ENCODE measurements around the gene STK25.
"Not testable (repeated sequence)": the region's sequence is repeated elsewhere in the genome, so short reads cannot be mapped to it uniquely, and the experiment has no call there.

Gene STK25

GRCh38 chr2:241469746-241470145 is 38.6 kb downstream of the STK25 start:
- no peak for FAIRE-seq
- DNase-seq (ENCODE audit: insufficient read length, low spot score): no peak

GRCh38 chr2:241468476-241468781 is 40.0 kb downstream of the STK25 start:
- FAIRE-seq (no peak), DNase-seq (ENCODE audit: insufficient read length, low spot score) (no peak)

- FAIRE-seq (no peak), DNase-seq (ENCODE audit: insufficient read length, low spot score) (no peak)
Measured at GRCh38 chr2:241467777-241468475, 40.5 kb downstream of the STK25 start.

DNA sequence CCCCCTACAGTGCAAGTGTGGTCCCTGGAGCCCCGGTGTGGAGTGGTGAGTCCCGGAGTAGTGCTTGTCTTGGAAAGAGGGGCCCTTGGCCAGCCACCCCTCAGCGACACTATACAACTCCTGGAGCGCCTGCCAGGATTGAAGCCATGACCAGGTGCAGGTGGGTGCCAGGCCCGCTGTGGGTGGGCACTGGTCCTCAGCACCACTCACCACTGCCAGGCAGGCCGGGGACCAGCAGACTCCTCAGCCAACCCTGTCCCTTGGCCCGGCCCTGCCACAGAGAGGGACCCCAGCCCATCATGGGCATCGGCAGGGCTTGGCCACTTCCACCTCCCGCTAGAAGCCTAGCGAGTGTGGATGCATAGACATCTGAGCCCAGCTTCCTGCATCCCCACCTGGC is 42.2 kb downstream of the STK25 start:
- no peak for FAIRE-seq
- no peak for DNase-seq (ENCODE audit: insufficient read length, low spot score)

DNA sequence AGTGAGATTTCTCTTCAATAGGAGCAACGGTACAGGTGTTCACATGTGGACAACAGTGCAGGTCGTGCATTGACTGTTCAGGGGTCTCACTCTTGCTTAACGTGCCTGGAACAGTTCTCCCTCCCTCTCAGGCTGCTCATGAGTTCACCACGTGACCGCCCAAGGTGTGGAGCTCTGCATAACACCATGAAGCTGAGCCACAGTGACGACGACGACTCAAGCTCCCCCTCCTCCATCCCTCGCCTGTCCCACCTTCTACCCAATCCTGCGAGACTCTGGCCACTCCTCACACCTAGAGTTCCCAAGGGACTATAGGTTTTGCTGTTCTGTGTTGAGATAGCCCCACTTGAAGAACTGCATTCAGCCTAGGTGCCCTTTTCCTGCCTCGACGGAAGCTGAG is 42.8 kb downstream of the STK25 start:
- FAIRE-seq (no peak), DNase-seq (ENCODE audit: insufficient read length, low spot score) (no peak)

- FAIRE-seq (no peak), DNase-seq (ENCODE audit: insufficient read length, low spot score) (no peak)
Measured at GRCh38 chr2:241463276-241464135, 44.9 kb downstream of the STK25 start.

DNA sequence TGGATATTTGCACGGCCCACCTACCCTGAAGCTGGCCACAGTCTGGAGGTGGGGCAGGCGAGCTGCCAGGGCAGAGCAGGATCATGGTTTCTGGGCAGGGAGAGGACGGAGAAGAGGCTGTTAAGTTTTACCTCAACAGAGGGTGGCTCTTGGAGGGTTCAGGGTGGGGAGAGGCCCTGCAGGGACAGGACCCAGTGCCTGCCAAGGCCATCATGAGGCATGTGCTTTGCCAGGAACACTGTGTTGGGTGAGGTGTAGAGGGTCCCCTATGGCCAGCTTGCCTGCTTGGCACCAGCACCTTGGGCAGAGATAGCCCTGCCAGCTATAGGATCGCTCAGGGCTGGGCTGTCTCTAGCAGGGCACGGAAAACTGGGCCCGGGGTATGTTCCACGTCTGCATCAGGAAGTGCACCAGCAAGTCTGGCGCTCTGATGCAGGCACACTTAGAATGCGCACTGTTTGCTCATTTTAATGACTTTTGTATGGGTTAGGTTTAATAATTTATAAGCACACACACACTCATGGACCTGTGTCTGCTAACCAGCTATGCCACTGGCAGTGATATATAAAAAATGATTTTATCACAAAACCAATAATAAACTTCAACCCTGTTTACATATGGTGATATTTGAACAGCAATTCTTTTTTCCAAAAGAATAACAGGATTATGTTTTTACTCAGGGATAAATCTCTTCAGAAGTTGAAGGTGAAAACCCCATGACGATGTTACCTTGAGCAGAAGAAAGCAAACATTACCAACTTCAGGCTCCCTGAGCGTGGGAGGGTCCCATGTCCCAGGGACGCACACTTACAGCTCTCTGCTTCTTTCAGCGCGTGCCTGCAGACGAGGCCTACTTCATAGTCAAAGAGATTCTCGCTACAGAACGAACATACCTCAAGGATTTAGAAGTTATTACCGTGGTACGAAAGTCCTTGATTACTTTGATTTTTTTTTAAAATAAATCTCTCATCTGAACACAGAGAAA is 46.4 kb downstream of the STK25 start:
- no peak for FAIRE-seq
- DNase-seq (ENCODE audit: insufficient read length, low spot score): no peak

GRCh38 chr2:241460631-241461030 is 47.8 kb downstream of the STK25 start:
- DNase-seq (ENCODE audit: insufficient read length, low spot score) (no peak), FAIRE-seq (no peak)

- FAIRE-seq: no peak
- no peak for DNase-seq (ENCODE audit: insufficient read length, low spot score)
Measured at GRCh38 chr2:241459520-241459919, 48.9 kb downstream of the STK25 start.

DNA sequence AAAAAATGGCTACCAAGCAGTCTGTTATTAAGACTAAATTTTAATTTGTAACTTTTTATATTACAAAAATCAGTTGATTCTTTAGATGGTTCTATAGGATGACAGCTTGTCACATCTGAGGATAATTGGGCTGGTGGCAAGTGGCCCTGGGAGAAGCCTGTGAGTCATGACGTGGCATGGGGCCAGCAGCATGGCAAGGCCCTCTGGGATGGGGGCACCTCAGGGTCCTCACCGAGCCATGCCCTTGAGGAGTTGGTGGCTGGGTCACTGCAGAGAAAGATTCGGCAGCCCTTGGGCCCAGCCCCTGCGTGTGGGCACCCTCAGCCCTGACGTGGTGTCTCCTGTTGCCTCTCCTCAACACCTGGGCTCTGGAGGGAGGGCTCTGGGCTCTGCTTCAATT is 49.7 kb downstream of the STK25 start:
- FAIRE-seq (no peak), DNase-seq (ENCODE audit: insufficient read length, low spot score) (no peak)

GRCh38 chr2:241456546-241456945 is 51.8 kb downstream of the STK25 start:
- no peak for FAIRE-seq
- no peak for DNase-seq (ENCODE audit: insufficient read length, low spot score)

- FAIRE-seq (no peak), DNase-seq (ENCODE audit: insufficient read length, low spot score) (no peak)
Measured at GRCh38 chr2:241454837-241455485, 53.4 kb downstream of the STK25 start.

- not testable (repeated sequence) for DNase-seq (ENCODE audit: insufficient read length, low spot score); FAIRE-seq
Measured at GRCh38 chr2:241453919-241454318, 54.5 kb downstream of the STK25 start.

- FAIRE-seq (no peak), DNase-seq (ENCODE audit: insufficient read length, low spot score) (no peak)
Measured at GRCh38 chr2:241451840-241452506, 56.4 kb downstream of the STK25 start.

GRCh38 chr2:241450092-241450491 is 58.3 kb downstream of the STK25 start:
- FAIRE-seq; DNase-seq (ENCODE audit: insufficient read length, low spot score): not testable (repeated sequence)

GRCh38 chr2:241445426-241445825 is 63.0 kb downstream of the STK25 start:
- FAIRE-seq (peak; percentile 57), DNase-seq (ENCODE audit: insufficient read length, low spot score) (peak; percentile 32)

DNA sequence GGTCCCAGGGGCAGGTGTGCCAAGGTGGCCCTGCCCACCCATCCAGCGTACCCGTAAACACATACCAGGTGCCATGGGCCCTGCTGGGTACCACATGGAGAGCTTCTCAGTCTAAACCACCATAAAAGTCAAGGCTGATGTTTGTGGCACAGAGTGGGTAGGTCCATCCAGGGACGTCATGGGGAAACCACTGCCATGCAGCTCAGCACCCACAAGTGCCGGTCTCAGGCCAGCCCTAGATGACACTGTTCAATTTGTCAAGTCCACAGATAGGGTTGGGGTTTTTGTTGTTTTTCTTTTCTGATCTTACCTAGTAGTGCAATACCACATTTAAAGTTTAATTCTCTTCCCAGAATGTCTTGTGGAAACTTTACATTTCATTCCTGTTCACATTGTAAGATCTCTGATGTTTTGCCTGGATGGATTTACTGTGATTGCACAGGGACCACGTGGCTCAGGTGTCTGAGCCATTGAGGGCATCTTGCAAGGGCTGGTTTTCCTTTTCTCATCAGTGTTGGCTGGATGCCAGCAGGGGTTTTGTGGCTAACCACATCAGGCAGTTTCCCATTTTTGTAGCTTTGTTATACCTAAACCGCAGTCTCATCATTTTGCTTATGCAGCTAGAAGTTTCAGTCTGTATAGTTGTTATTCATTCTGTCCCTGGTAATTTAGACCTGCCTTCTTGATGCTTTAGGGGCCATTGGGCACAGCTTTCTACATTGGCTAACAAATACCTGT is 64.7 kb downstream of the STK25 start:
- DNase-seq (ENCODE audit: insufficient read length, low spot score) (no peak), FAIRE-seq (peak; percentile 95)

Measured in GM19239 (cell line).